Neural crest cell (in vitro differentiated cells): ENCODE results near the gene LEMD3. TPM values are rescaled to one million over a fixed set of nuclear protein-coding genes. Genes with fewer than 3 reads are reported as not detected.
"Not testable (repeated sequence)": the region's sequence is repeated elsewhere in the genome, so short reads cannot be mapped to it uniquely, and the experiment has no call there.

Experiments
- DNase-seq: peaks from one replicate; pipeline ENCODE4 v3.0.0; 2021; ENCODE audit warnings: low read depth, mixed read lengths, low spot score
- H3K27ac Mint-ChIP-seq: one replicate; pipeline ENCODE4 v1.8.0; 2021; ENCODE audit warnings: mild to moderate bottlenecking, mixed read lengths; ENCODE audit not compliant: unreplicated experiment
- H3K27me3 Mint-ChIP-seq: 2 replicates; pipeline ENCODE4 v1.8.0; 2021; ENCODE audit warnings: low read depth, mild to moderate bottlenecking, mixed read lengths
- H3K36me3 Mint-ChIP-seq: 2 replicates; pipeline ENCODE4 v1.8.0; 2021; ENCODE audit warnings: low read depth, mild to moderate bottlenecking, mixed read lengths
- H3K4me1 Mint-ChIP-seq: 2 replicates; pipeline ENCODE4 v1.8.0; 2021; ENCODE audit warnings: mixed read lengths
- H3K4me3 Mint-ChIP-seq: one replicate; pipeline ENCODE4 v1.8.0; 2021; ENCODE audit warnings: mild to moderate bottlenecking, mixed read lengths
- H3K9me3 Mint-ChIP-seq: 2 replicates; pipeline ENCODE4 v1.8.0; 2021; ENCODE audit warnings: mixed read lengths
- total RNA-seq: library from RNA; stranded (reverse); gene quantifications from 2 replicates; pipeline ENCODE4 v1.2.1, GENCODE V29; 2021
- TF ChIP-seq, protein P1 (sequence below): fragments of 200-600 bp; sonication (generic); conservative IDR thresholded peaks from 2 replicates; pipeline ENCODE4 v1.5.0; 2021; ENCODE audit warnings: antibody characterized with exemption, mild to moderate bottlenecking

LEMD3 gene
- total RNA-seq, 1 donor from 2014 or later = 27.8 TPM

- Mint-ChIP-seq H3K4me3 (peak overlapping the region; percentile 84), H3K36me3 (no peaks in the 10 kb centered on the region), H3K27ac (no peak overlapping the region), H3K27me3 (peaks cover 24% of the 10 kb centered on the region), H3K4me1 (peaks cover 11% of the 10 kb centered on the region), H3K9me3 (no peaks in the 10 kb centered on the region)
- TF ChIP-seq, protein P1, sequence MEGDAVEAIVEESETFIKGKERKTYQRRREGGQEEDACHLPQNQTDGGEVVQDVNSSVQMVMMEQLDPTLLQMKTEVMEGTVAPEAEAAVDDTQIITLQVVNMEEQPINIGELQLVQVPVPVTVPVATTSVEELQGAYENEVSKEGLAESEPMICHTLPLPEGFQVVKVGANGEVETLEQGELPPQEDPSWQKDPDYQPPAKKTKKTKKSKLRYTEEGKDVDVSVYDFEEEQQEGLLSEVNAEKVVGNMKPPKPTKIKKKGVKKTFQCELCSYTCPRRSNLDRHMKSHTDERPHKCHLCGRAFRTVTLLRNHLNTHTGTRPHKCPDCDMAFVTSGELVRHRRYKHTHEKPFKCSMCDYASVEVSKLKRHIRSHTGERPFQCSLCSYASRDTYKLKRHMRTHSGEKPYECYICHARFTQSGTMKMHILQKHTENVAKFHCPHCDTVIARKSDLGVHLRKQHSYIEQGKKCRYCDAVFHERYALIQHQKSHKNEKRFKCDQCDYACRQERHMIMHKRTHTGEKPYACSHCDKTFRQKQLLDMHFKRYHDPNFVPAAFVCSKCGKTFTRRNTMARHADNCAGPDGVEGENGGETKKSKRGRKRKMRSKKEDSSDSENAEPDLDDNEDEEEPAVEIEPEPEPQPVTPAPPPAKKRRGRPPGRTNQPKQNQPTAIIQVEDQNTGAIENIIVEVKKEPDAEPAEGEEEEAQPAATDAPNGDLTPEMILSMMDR = no peak
- no peak for DNase-seq
These were observed 110.2 kb downstream of the LEMD3 start for GRCh38 chr12:65279369-65280112.

DNA sequence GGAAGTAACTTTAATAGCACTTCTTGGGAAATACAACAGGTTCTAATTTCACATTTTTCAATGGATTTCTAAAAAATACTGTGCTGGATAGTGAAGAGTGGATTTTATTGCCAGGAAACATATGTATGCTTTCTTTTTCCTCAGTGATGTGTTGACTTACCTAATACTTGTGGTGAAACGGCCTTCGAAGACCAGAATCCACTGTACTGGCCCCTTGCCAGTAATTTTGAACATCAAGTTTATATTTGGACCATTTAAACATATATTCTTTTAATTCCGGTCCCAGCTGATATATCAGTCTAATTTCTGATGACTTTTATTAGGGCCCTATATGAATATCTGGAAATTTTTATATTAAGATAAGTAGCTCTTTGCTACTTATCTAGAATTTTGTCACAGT, 110.9 kb downstream of the LEMD3 start:
- peaks cover 11% of the 10 kb centered on the region for H3K4me1 Mint-ChIP-seq
- H3K27me3 Mint-ChIP-seq = peaks cover 22% of the 10 kb centered on the region
- no peaks in the 10 kb centered on the region for H3K36me3 Mint-ChIP-seq
- H3K27ac Mint-ChIP-seq = no peak overlapping the region
- TF ChIP-seq, protein P1 = no peak
- H3K4me3 Mint-ChIP-seq = no peak overlapping the region
- no peak for DNase-seq
- no peaks in the 10 kb centered on the region for H3K9me3 Mint-ChIP-seq

GRCh38 chr12:65282840-65283239, 113.5 kb downstream of the LEMD3 start:
- no peak overlapping the region for H3K27ac Mint-ChIP-seq
- H3K36me3 Mint-ChIP-seq = no peaks in the 10 kb centered on the region

DNA sequence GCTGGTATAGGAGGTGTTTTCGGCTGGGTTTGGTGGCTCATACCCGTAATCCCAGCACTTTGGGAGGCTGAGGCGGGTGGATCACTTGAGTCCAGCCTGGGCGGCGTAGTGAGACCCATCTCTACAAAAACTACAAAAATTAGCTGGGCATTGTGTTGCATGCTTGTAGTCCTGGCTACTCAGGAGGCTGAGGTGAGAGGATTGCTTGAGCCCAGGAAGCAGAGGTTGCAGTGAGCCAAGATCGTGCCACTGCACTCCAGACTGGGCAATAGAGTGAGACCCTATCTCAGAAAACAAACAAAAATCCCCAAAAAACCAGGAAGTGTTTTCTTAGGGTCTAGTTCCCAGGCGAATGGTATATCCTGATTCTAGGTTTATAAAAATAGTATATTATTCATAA, 116.1 kb downstream of the LEMD3 start:
- not testable (repeated sequence) for H3K9me3 Mint-ChIP-seq, DNase-seq, H3K27me3 Mint-ChIP-seq, H3K36me3 Mint-ChIP-seq, H3K4me3 Mint-ChIP-seq, H3K27ac Mint-ChIP-seq, H3K4me1 Mint-ChIP-seq

More at GRCh38 chr12:65282840-65283239, 113.5 kb downstream of the LEMD3 start:
- Mint-ChIP-seq H3K27me3 (peaks cover 12% of the 10 kb centered on the region), H3K9me3 (no peaks in the 10 kb centered on the region), H3K4me3 (no peak overlapping the region), H3K4me1 (peaks cover 9% of the 10 kb centered on the region)
- TF ChIP-seq, protein P1 = no peak
- no peak for DNase-seq

DNA sequence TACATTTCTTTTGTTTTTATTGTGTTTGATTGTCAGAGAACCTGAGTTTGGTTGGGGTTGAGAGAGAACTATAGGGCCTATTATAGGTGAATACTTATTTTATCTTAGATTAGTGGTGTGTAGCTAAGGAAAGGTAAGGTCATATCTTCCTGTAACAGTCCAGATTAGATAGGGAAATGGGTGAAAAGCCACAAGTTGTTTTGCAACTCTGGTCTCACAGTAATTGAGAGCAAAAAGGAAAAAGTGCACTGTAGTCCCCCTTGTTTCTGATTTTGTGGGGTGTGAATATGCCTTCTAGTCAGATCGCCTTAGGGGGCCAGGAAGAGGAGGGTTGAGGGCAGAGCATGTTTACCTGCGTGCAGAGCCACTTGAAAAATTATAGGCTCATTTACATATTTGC, 118.0 kb downstream of the LEMD3 start:
- no peak for DNase-seq
- Mint-ChIP-seq H3K4me3 (no peak overlapping the region), H3K27ac (no peak overlapping the region), H3K4me1 (no peaks in the 10 kb centered on the region), H3K27me3 (no peaks in the 10 kb centered on the region), H3K36me3 (no peaks in the 10 kb centered on the region), H3K9me3 (no peaks in the 10 kb centered on the region)
- TF ChIP-seq, protein P1 = no peak

- H3K4me1 Mint-ChIP-seq = no peaks in the 10 kb centered on the region
- no peak overlapping the region for H3K4me3 Mint-ChIP-seq
- H3K9me3 Mint-ChIP-seq = peaks cover 5% of the 10 kb centered on the region
- H3K27me3 Mint-ChIP-seq = no peaks in the 10 kb centered on the region
- no peaks in the 10 kb centered on the region for H3K36me3 Mint-ChIP-seq
- TF ChIP-seq, protein P1 = no peak
- H3K27ac Mint-ChIP-seq = no peak overlapping the region
- no peak for DNase-seq
These were observed 122.9 kb downstream of the LEMD3 start for GRCh38 chr12:65292241-65292640.
